Kidney epithelial cell (primary cell): ENCODE data around the gene RPS27L. TPM values are rescaled to one million over a fixed set of nuclear protein-coding genes. Genes with fewer than 3 reads are reported as not detected.

ENCODE experiments used
- DNase-seq: peaks from one replicate; pipeline ENCODE4 v3.0.0-alpha.2; 2010; ENCODE audit warnings: low read depth
- H3K27me3 ChIP-seq: 2 replicates; pipeline ENCODE4 v1.6.0; 2011; ENCODE audit warnings: low read length; ENCODE audit not compliant: control insufficient read depth, insufficient read depth
- H3K36me3 ChIP-seq: 2 replicates; pipeline ENCODE4 v1.5.1; 2011; ENCODE audit warnings: low read length; ENCODE audit not compliant: control insufficient read depth, insufficient read depth
- H3K4me3 ChIP-seq: 2 replicates; pipeline ENCODE4 v1.5.1; 2011; ENCODE audit warnings: low read depth, mild to moderate bottlenecking, control low read depth, low read length
- CTCF ChIP-seq: IDR thresholded peaks from 2 replicates; pipeline ENCODE4 v1.5.1; 2011; ENCODE audit warnings: mild to moderate bottlenecking, moderate library complexity, low read length, control low read depth, inconsistent platforms; ENCODE audit not compliant: insufficient read depth, poor library complexity, severe bottlenecking
- total RNA-seq: library from RNA; depleted of rRNA; stranded (reverse); fragments of >200 nt; gene quantifications from 2 replicates; pipeline ENCODE4 v1.2.3, GENCODE V29; 2015

The RPS27L gene
- total RNA-seq, 1 donor from 2014 or later: 150 TPM

GRCh38 chr15:63126726-63127125 is 30.6 kb downstream of the RPS27L start:
- TF ChIP-seq CTCF: no peak
- no peak overlapping the region for H3K4me3 ChIP-seq
- H3K27me3 ChIP-seq: no peaks in the 10 kb centered on the region
- DNase-seq: no peak
- no peaks in the 10 kb centered on the region for H3K36me3 ChIP-seq

GRCh38 chr15:63124506-63124905 is 32.8 kb downstream of the RPS27L start:
- Histone ChIP-seq H3K36me3 (no peaks in the 10 kb centered on the region), H3K4me3 (no peak overlapping the region), H3K27me3 (no peaks in the 10 kb centered on the region)
- TF ChIP-seq CTCF: no peak
- DNase-seq: no peak

GRCh38 chr15:63122002-63122875 is 35.0 kb downstream of the RPS27L start:
- no peaks in the 10 kb centered on the region for H3K27me3 ChIP-seq
- no peaks in the 10 kb centered on the region for H3K36me3 ChIP-seq
- DNase-seq: no peak
- H3K4me3 ChIP-seq: peak overlapping the region; percentile 87
- peak; percentile 15 for TF ChIP-seq CTCF

GRCh38 chr15:63121382-63122001 is 35.8 kb downstream of the RPS27L start, which contains the start of gene LACTB:
LACTB (plus strand) TSS chr15:63121861; CDS start chr15:63121872, 11 bp downstream.
- TF ChIP-seq CTCF: no peak
- H3K4me3 ChIP-seq: peak within 1 kb of the TSS; percentile 87
- no peaks in the 10 kb centered on the region for H3K36me3 ChIP-seq
- H3K27me3 ChIP-seq: no peaks in the 10 kb centered on the region
- DNase-seq: peak; percentile 42

- no peaks in the 10 kb centered on the region for H3K36me3 ChIP-seq
- no peak for DNase-seq
- no peak for TF ChIP-seq CTCF
- H3K27me3 ChIP-seq: no peaks in the 10 kb centered on the region
- no peak overlapping the region for H3K4me3 ChIP-seq
Measured at GRCh38 chr15:63118854-63119253, 38.4 kb downstream of the RPS27L start.
